Peyer's patch (tissue), 4 donors: Measurements from ENCODE around the gene ZNG1F.
"Not testable (repeated sequence)": the region's sequence is repeated elsewhere in the genome, so short reads cannot be mapped to it uniquely, and the experiment has no call there.

ENCODE experiments used
- POLR2A ChIP-seq, 2 donors: fragments of 450-650 bp; IDR thresholded peaks; one replicate each; pipeline ENCODE4 v1.5.1; 2017; ENCODE audit warnings: antibody characterized with exemption in 2 of 2, mild to moderate bottlenecking in 2 of 2, moderate library complexity in 2 of 2
- TF ChIP-seq, protein P1 (sequence below), 6 experiments: fragments of 450-650 bp in 4 of 6; fragments of 200-600 bp in 2 of 6; sonication (generic) in 1 of 6; IDR thresholded peaks; one replicate each; pipeline ENCODE4 v1.5.1; 2017 to 2019; ENCODE audit warnings: antibody characterized with exemption in 6 of 6, mild to moderate bottlenecking in 3 of 6, moderate library complexity in 1 of 6

DNA sequence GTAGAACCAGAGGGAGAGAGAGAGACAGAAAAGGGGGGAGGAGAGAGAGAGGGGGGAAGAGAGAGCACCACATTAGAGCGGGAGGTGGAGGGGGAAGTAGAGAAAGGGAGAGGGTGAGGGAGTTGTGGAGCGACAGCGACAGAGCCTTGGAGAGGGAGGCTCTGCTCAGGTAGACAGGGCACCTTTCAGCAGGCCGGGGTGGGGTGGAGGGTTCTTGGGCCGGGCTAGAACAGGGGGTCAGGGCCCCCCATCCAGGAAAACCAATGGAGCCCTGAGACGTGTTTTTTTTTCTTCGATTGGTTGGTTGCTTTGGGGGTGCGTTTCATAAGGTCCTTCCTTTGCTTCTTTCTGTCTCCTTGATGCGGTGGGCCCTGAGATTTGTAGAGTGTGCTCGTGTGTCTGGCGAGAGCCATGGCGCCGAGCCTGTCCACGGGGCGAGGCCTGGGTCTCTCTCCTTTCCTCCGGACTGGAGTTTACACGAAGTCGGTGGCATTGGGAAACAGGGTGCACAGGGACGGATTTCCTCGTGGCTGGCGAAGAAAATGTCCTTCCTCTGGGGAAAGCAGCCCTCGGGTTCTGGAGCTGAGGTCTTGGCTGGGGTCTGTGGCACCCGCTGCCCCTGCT lies 47.5 kb upstream of the ZNG1F start:
- TF ChIP-seq, protein P1, sequence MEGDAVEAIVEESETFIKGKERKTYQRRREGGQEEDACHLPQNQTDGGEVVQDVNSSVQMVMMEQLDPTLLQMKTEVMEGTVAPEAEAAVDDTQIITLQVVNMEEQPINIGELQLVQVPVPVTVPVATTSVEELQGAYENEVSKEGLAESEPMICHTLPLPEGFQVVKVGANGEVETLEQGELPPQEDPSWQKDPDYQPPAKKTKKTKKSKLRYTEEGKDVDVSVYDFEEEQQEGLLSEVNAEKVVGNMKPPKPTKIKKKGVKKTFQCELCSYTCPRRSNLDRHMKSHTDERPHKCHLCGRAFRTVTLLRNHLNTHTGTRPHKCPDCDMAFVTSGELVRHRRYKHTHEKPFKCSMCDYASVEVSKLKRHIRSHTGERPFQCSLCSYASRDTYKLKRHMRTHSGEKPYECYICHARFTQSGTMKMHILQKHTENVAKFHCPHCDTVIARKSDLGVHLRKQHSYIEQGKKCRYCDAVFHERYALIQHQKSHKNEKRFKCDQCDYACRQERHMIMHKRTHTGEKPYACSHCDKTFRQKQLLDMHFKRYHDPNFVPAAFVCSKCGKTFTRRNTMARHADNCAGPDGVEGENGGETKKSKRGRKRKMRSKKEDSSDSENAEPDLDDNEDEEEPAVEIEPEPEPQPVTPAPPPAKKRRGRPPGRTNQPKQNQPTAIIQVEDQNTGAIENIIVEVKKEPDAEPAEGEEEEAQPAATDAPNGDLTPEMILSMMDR (IDR thresholded peaks at IDR 0.05): not testable (repeated sequence)
- not testable (repeated sequence) for TF ChIP-seq POLR2A (IDR thresholded peaks at IDR 0.05)
